Parathyroid adenoma (tissue), 2 donors: ENCODE results near the gene AATF.

Source experiments
- H2AFZ ChIP-seq: fragments of 300-600 bp; sonication (generic); one replicate; pipeline ENCODE4 v1.7.0; 2017; ENCODE audit warnings: antibody characterized with exemption, mild to moderate bottlenecking
- H3K27ac ChIP-seq: fragments of 300-600 bp; sonication (generic); one replicate; pipeline ENCODE4 v1.7.0; 2017
- H3K27me3 ChIP-seq: fragments of 300-600 bp; sonication (generic); one replicate; pipeline ENCODE4 v1.7.0; 2017; ENCODE audit warnings: low read length; ENCODE audit not compliant: control insufficient read depth, insufficient read depth
- H3K36me3 ChIP-seq: fragments of 300-600 bp; sonication (generic); one replicate; pipeline ENCODE4 v1.7.0; 2017; ENCODE audit warnings: low read length; ENCODE audit not compliant: control insufficient read depth, insufficient read depth
- H3K4me1 ChIP-seq: fragments of 300-600 bp; sonication (generic); one replicate; pipeline ENCODE4 v1.7.0; 2017; ENCODE audit warnings: control low read depth
- H3K4me2 ChIP-seq: fragments of 300-600 bp; sonication (generic); one replicate; pipeline ENCODE4 v1.7.0; 2017; ENCODE audit warnings: low read length
- H3K4me3 ChIP-seq: fragments of 300-600 bp; sonication (generic); one replicate; pipeline ENCODE4 v1.7.0; 2017; ENCODE audit warnings: low read depth, low read length
- H3K79me2 ChIP-seq: fragments of 300-600 bp; sonication (generic); one replicate; pipeline ENCODE4 v1.7.0; 2017; ENCODE audit warnings: control low read depth
- H3K9ac ChIP-seq: fragments of 300-600 bp; sonication (generic); one replicate; pipeline ENCODE4 v1.7.0; 2017; ENCODE audit warnings: mild to moderate bottlenecking
- H3K9me3 ChIP-seq: fragments of 300-600 bp; sonication (generic); one replicate; pipeline ENCODE4 v1.7.0; 2017; ENCODE audit warnings: low read length; ENCODE audit not compliant: control insufficient read depth
- TF ChIP-seq, protein P1 (sequence below): fragments of 300-600 bp; sonication (generic); IDR thresholded peaks from one replicate; pipeline ENCODE4 v1.7.0; 2017; ENCODE audit warnings: antibody characterized with exemption, mild to moderate bottlenecking
- donor health status: primary hyperparathyroidism.

Gene AATF

DNA sequence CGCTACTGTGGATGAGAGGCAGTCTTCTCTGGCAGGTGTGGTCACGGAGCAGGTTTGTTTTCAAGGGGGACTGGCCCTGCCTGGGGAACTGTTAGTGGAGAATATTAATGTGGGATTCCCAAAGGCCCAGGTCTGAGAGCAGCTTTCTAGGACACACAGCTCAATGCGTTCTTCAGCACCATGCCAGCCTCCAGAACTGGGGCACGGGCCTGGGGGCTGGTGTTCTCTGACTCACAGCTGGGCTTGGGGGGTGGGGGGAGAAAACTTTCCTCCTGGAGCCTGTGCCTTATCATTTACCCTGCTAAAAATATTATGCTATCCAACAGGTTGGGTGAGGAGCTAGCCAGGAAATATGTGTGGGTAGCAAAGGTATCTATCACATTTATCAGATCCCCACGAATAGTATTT, 24.9 kb upstream of the AATF start:
- no peak overlapping the region for H3K9ac ChIP-seq
- H3K9me3 ChIP-seq = no peaks in the 10 kb centered on the region
- no peaks in the 10 kb centered on the region for H3K36me3 ChIP-seq
- H3K4me1 ChIP-seq = no peaks in the 10 kb centered on the region
- H3K27ac ChIP-seq = no peak overlapping the region
- H3K27me3 ChIP-seq = no peaks in the 10 kb centered on the region
- no peak overlapping the region for H3K4me3 ChIP-seq
- no peak overlapping the region for H2AFZ ChIP-seq
- no peak overlapping the region for H3K4me2 ChIP-seq
- H3K79me2 ChIP-seq = no peaks in the 10 kb centered on the region
- TF ChIP-seq, protein P1, sequence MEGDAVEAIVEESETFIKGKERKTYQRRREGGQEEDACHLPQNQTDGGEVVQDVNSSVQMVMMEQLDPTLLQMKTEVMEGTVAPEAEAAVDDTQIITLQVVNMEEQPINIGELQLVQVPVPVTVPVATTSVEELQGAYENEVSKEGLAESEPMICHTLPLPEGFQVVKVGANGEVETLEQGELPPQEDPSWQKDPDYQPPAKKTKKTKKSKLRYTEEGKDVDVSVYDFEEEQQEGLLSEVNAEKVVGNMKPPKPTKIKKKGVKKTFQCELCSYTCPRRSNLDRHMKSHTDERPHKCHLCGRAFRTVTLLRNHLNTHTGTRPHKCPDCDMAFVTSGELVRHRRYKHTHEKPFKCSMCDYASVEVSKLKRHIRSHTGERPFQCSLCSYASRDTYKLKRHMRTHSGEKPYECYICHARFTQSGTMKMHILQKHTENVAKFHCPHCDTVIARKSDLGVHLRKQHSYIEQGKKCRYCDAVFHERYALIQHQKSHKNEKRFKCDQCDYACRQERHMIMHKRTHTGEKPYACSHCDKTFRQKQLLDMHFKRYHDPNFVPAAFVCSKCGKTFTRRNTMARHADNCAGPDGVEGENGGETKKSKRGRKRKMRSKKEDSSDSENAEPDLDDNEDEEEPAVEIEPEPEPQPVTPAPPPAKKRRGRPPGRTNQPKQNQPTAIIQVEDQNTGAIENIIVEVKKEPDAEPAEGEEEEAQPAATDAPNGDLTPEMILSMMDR = no peak

DNA sequence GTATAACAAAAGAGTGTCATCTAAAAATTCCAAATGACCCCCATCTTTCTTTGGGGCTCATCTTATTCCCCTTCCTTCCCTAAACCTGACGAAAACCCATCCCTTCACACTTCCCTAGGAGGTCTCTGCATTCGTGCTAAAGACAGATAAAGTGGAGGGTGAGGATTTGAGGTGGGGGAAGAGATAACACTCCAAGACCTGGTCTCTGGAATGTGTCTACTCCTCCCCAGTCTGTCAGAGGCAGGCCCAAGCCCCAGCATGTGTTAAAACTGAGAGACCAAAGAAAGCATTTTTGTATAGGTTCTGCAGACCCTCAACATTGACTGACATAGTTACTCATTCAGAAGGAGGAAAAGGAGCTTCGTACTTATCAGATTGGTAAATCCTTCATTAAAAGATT, 22.5 kb upstream of the AATF start:
- H3K27me3 ChIP-seq = peaks cover under 1% of the 10 kb centered on the region
- no peaks in the 10 kb centered on the region for H3K36me3 ChIP-seq
- no peak overlapping the region for H3K9ac ChIP-seq
- TF ChIP-seq, protein P1 = no peak
- H3K4me1 ChIP-seq = no peaks in the 10 kb centered on the region
- no peaks in the 10 kb centered on the region for H3K9me3 ChIP-seq
- H3K4me2 ChIP-seq = no peak overlapping the region
- H3K27ac ChIP-seq = no peak overlapping the region
- no peak overlapping the region for H3K4me3 ChIP-seq
- no peaks in the 10 kb centered on the region for H3K79me2 ChIP-seq
- H2AFZ ChIP-seq = no peak overlapping the region

DNA sequence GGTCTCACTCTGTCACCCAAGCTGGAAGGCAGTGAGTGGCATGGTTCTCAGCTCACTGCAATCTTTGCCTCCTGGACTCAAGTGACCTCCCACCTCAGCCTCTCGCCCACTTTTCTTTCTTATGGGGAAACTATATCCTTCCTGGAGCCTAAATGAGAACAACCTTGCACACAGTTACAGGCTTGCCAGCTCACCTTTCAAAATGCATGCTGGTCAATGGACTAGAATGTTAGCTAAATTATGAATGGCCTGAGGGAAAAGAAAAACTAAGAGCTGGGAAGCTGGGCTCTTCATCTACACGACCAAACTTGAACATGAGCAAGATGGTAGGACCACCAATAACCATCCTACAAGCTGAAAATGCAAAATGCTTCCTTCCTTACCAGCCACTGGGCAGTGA, 22.1 kb upstream of the AATF start:
- Histone ChIP-seq H3K79me2 (no peaks in the 10 kb centered on the region), H3K4me1 (no peaks in the 10 kb centered on the region), H3K27me3 (peaks cover 5% of the 10 kb centered on the region), H3K36me3 (no peaks in the 10 kb centered on the region), H3K9ac (no peak overlapping the region), H3K9me3 (no peaks in the 10 kb centered on the region), H3K27ac (no peak overlapping the region), H3K4me2 (no peak overlapping the region), H2AFZ (no peak overlapping the region), H3K4me3 (no peak overlapping the region)
- TF ChIP-seq, protein P1 = no peak

DNA sequence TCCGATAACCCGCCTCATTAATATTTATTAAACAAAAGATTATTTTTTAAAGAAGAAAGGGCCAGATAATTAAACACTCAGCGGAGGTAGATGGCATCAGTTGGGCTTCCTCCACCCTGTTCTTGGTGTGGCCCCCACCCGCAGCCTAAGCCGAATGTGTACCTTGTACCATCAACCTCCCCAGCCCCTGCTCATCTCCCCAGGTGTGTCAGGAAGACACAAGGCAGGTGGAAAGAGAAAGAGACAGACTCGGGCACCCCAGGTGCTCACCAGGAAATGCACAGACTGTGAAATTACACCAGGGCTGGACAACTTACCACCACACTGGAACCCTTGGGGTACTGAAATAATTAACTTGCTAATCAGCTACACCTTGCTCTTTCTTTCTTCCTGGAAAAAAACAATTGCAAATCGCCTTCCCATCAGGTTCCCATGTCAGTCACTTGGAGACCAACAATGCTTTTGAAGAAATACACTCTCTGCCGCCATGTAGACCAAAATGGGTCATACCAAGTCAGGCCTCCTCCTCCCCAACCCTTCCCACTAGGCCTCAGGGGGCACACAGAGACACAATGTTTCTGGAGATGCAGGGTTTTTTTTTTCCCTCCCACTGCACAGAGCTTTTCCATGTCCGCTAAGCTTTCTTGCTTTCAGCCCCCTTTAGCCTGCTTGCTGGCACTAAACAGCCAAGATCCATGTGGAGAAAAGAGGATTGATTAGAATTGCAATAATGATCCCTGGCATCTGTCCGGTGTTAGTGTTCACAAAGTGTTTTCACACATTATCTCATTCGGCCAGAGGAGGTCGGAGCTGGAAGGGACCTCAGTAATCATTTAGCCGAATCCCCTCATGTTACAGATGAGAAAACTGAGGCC, 20.0 kb upstream of the AATF start:
- H3K9me3 ChIP-seq = no peaks in the 10 kb centered on the region
- H3K27me3 ChIP-seq = peaks cover 16% of the 10 kb centered on the region
- H3K4me2 ChIP-seq = no peak overlapping the region
- TF ChIP-seq, protein P1 = no peak
- no peak overlapping the region for H3K4me3 ChIP-seq
- H3K79me2 ChIP-seq = no peaks in the 10 kb centered on the region
- no peaks in the 10 kb centered on the region for H3K4me1 ChIP-seq
- no peak overlapping the region for H2AFZ ChIP-seq
- no peak overlapping the region for H3K9ac ChIP-seq
- no peaks in the 10 kb centered on the region for H3K36me3 ChIP-seq
- no peak overlapping the region for H3K27ac ChIP-seq
